Muscle layer of duodenum (tissue), 2 donors: ENCODE data around the gene PGK2.
"Not testable (repeated sequence)": the region's sequence is repeated elsewhere in the genome, so short reads cannot be mapped to it uniquely, and the experiment has no call there.

Experiments used
- H3K27ac ChIP-seq: one replicate; pipeline ENCODE4 v1.7.0; 2013; ENCODE audit warnings: mild to moderate bottlenecking, low read length
- H3K27me3 ChIP-seq: one replicate; pipeline ENCODE4 v1.7.0; 2013; ENCODE audit warnings: low read depth, mild to moderate bottlenecking, control low read depth, low read length
- H3K36me3 ChIP-seq, 2 donors: one replicate each; pipeline ENCODE4 v1.7.0; 2013; ENCODE audit warnings: low read length in 2 of 2, control low read depth in 1 of 2, mild to moderate bottlenecking in 1 of 2; ENCODE audit not compliant: insufficient read depth in 2 of 2, control insufficient read depth in 1 of 2
- H3K4me1 ChIP-seq, 2 donors: one replicate each; pipeline ENCODE4 v1.7.0; 2013; ENCODE audit warnings: low read length in 2 of 2, mild to moderate bottlenecking in 2 of 2, control low read depth in 1 of 2, moderate library complexity in 1 of 2; ENCODE audit not compliant: insufficient read depth in 2 of 2, control insufficient read depth in 1 of 2
- H3K4me3 ChIP-seq, 2 donors: one replicate each; pipeline ENCODE4 v1.7.0; 2013; ENCODE audit warnings: low read length in 2 of 2, low read depth in 1 of 2, mild to moderate bottlenecking in 1 of 2
- H3K9me3 ChIP-seq, 2 donors: one replicate each; pipeline ENCODE4 v1.7.0; 2013; ENCODE audit warnings: low read length in 2 of 2, control low read depth in 1 of 2, mild to moderate bottlenecking in 1 of 2; ENCODE audit not compliant: control insufficient read depth in 1 of 2
- donor health status: healthy.

PGK2 gene

GRCh38 chr6:49787176-49787575 lies at the start of gene PGK2:
Gene PGK2 (minus strand): TSS chr6:49787285. CDS start chr6:49787187, 98 bp downstream.
- no peaks in the 10 kb centered on the region for H3K36me3 ChIP-seq
- no peaks in the 10 kb centered on the region for H3K9me3 ChIP-seq
- no peaks in the 10 kb centered on the region for H3K27me3 ChIP-seq
- H3K4me1 ChIP-seq, result no peaks in the 10 kb centered on the region
- H3K4me3 ChIP-seq, result no peak within 1 kb of the TSS
- H3K27ac ChIP-seq, result no peak within 1 kb of the TSS

GRCh38 chr6:49835140-49835539 lies 48.1 kb upstream of the PGK2 start:
- Histone ChIP-seq H3K27me3 (no peaks in the 10 kb centered on the region), H3K36me3 (no peaks in the 10 kb centered on the region), H3K4me1 (no peaks in the 10 kb centered on the region), H3K9me3 (no peaks in the 10 kb centered on the region), H3K27ac (no peak overlapping the region), H3K4me3 (no peak overlapping the region)

- no peaks in the 10 kb centered on the region for H3K4me1 ChIP-seq
- no peaks in the 10 kb centered on the region for H3K36me3 ChIP-seq
- H3K27ac ChIP-seq, result no peak overlapping the region
- no peaks in the 10 kb centered on the region for H3K9me3 ChIP-seq
- no peaks in the 10 kb centered on the region for H3K27me3 ChIP-seq
- H3K4me3 ChIP-seq, result no peak overlapping the region
These were observed 46.3 kb upstream of the PGK2 start for GRCh38 chr6:49833386-49833785.

- Histone ChIP-seq H3K9me3 (no peaks in the 10 kb centered on the region), H3K36me3 (no peaks in the 10 kb centered on the region), H3K4me3 (no peak overlapping the region), H3K27me3 (no peaks in the 10 kb centered on the region), H3K27ac (no peak overlapping the region), H3K4me1 (no peaks in the 10 kb centered on the region)
These were observed 39.8 kb upstream of the PGK2 start for GRCh38 chr6:49826743-49827406.

GRCh38 chr6:49815166-49815565 lies 28.1 kb upstream of the PGK2 start:
- Histone ChIP-seq H3K4me3 (no peak overlapping the region), H3K4me1 (no peaks in the 10 kb centered on the region), H3K27ac (no peak overlapping the region), H3K9me3 (peaks cover 0 to 7% of the 10 kb centered on the region in 2 donors), H3K27me3 (no peaks in the 10 kb centered on the region), H3K36me3 (no peaks in the 10 kb centered on the region)

GRCh38 chr6:49813248-49813647 lies 26.2 kb upstream of the PGK2 start:
- Histone ChIP-seq H3K4me3 (no peak overlapping the region), H3K4me1 (no peaks in the 10 kb centered on the region), H3K9me3 (peaks cover 0 to 8% of the 10 kb centered on the region in 2 donors)

GRCh38 chr6:49806145-49806544 lies 19.1 kb upstream of the PGK2 start:
- Histone ChIP-seq H3K36me3 (no peaks in the 10 kb centered on the region), H3K9me3 (peaks cover 0 to 9% of the 10 kb centered on the region in 2 donors), H3K27me3 (no peaks in the 10 kb centered on the region), H3K4me3 (no peak overlapping the region), H3K4me1 (no peaks in the 10 kb centered on the region), H3K27ac (no peak overlapping the region)

More at GRCh38 chr6:49813248-49813647, 26.2 kb upstream of the PGK2 start:
- Histone ChIP-seq H3K27me3 (no peaks in the 10 kb centered on the region), H3K27ac (no peak overlapping the region), H3K36me3 (no peaks in the 10 kb centered on the region)

GRCh38 chr6:49805246-49805645 lies 18.2 kb upstream of the PGK2 start:
- Histone ChIP-seq H3K4me1 (no peaks in the 10 kb centered on the region), H3K4me3 (no peak overlapping the region), H3K9me3 (peaks cover 0 to 2% of the 10 kb centered on the region in 2 donors), H3K27ac (no peak overlapping the region), H3K27me3 (no peaks in the 10 kb centered on the region), H3K36me3 (no peaks in the 10 kb centered on the region)

GRCh38 chr6:49801525-49801924 lies 14.4 kb upstream of the PGK2 start:
- no peaks in the 10 kb centered on the region for H3K27me3 ChIP-seq
- H3K4me1 ChIP-seq, result no peaks in the 10 kb centered on the region
- H3K27ac ChIP-seq, result no peak overlapping the region
- no peak overlapping the region for H3K4me3 ChIP-seq
- H3K9me3 ChIP-seq, result no peaks in the 10 kb centered on the region
- H3K36me3 ChIP-seq, result no peaks in the 10 kb centered on the region

GRCh38 chr6:49799090-49799489 lies 12.0 kb upstream of the PGK2 start:
- no peak overlapping the region for H3K4me3 ChIP-seq
- no peak overlapping the region for H3K27ac ChIP-seq
- H3K36me3 ChIP-seq, result no peaks in the 10 kb centered on the region
- no peaks in the 10 kb centered on the region for H3K27me3 ChIP-seq
- no peaks in the 10 kb centered on the region for H3K9me3 ChIP-seq
- H3K4me1 ChIP-seq, result no peaks in the 10 kb centered on the region

- H3K9me3 ChIP-seq, H3K27ac ChIP-seq, H3K4me3 ChIP-seq, H3K36me3 ChIP-seq, H3K27me3 ChIP-seq, H3K4me1 ChIP-seq: not testable (repeated sequence)
These were observed 9.9 kb upstream of the PGK2 start for GRCh38 chr6:49796842-49797455.

GRCh38 chr6:49790341-49790740 lies 3.3 kb upstream of the PGK2 start:
- Histone ChIP-seq H3K9me3 (no peaks in the 10 kb centered on the region), H3K27ac (no peak overlapping the region), H3K4me1 (no peaks in the 10 kb centered on the region), H3K36me3 (no peaks in the 10 kb centered on the region), H3K27me3 (no peaks in the 10 kb centered on the region), H3K4me3 (no peak overlapping the region)
